ENCODE measurements around the gene SLC12A1. TPM values are rescaled to one million over a fixed set of nuclear protein-coding genes. Genes with fewer than 3 reads are reported as not detected.

Gene SLC12A1
- total RNA-seq, 2 experiments from 2014 or later = not detected

DNA sequence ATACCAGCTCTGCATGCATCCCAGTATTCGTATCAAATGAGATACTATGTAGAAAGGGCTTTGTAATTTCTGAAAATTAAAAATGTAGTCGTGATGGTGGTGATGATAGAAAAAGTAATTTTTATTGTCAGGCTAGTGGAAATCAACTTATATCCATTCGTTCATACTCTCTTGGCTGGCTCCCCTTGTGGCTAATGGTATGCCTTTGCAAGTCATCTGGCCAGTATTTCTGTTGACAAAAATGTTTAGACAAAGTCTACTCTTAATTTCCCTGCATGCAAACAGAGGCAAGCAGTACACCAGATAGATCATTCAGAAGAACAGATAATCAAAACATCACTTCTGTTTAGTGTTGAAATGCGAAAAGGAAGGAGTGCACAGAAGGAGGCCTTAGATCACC is 75.6 kb downstream of the SLC12A1 start:
- no peak for DNase-seq (ENCODE audit: low spot score)
- intact Hi-C loops (cut with micrococcal nuclease; ENCODE audit: unreplicated experiment) = loop anchor here (10.0 kb wide), 1 partner anchor 1087 kb away; no protein-coding TSS in a partner anchor
- no peak overlapping the region for H2AFZ ChIP-seq (ENCODE audit: low read length)
- TF ChIP-seq, protein P1, sequence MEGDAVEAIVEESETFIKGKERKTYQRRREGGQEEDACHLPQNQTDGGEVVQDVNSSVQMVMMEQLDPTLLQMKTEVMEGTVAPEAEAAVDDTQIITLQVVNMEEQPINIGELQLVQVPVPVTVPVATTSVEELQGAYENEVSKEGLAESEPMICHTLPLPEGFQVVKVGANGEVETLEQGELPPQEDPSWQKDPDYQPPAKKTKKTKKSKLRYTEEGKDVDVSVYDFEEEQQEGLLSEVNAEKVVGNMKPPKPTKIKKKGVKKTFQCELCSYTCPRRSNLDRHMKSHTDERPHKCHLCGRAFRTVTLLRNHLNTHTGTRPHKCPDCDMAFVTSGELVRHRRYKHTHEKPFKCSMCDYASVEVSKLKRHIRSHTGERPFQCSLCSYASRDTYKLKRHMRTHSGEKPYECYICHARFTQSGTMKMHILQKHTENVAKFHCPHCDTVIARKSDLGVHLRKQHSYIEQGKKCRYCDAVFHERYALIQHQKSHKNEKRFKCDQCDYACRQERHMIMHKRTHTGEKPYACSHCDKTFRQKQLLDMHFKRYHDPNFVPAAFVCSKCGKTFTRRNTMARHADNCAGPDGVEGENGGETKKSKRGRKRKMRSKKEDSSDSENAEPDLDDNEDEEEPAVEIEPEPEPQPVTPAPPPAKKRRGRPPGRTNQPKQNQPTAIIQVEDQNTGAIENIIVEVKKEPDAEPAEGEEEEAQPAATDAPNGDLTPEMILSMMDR (conservative IDR thresholded peaks at IDR 0.05; ENCODE audit: low read length) = no peak
- no peak for TF ChIP-seq EZH2phosphoT487 (IDR thresholded peaks at IDR 0.05; ENCODE audit: borderline replicate concordance, low read depth, low read length)
- H3K4me1 ChIP-seq (ENCODE audit: insufficient read depth, low read length, poor library complexity, severe bottlenecking) = peaks cover 4% of the 10 kb centered on the region
- POLR2A ChIA-PET = no interaction called here
- no TSS peak for BruUV-seq (replicated peaks)
- no peaks in the 10 kb centered on the region for H3K9me2 ChIP-seq (ENCODE audit: insufficient read depth, low read length)
- H3K4me3 ChIP-seq (ENCODE audit: low read depth, low read length, poor library complexity, severe bottlenecking) = no peak overlapping the region
- no peak overlapping the region for H3K4me2 ChIP-seq (ENCODE audit: low read length)
- H3K27ac ChIP-seq (ENCODE audit: low read depth, low read length, poor library complexity, severe bottlenecking) = no peak overlapping the region
- H3K79me2 ChIP-seq (ENCODE audit: insufficient read depth, low read depth, low read length) = no peaks in the 10 kb centered on the region
- no peaks in the 10 kb centered on the region for H3K9me3 ChIP-seq (ENCODE audit: low read length)
- H3K36me3 ChIP-seq (ENCODE audit: insufficient read depth, low read length) = no peaks in the 10 kb centered on the region
- H4K20me1 ChIP-seq (ENCODE audit: insufficient read depth, low read length) = no peaks in the 10 kb centered on the region
- CTCF ChIA-PET (ENCODE audit: unreplicated experiment) = no interaction called here

DNA sequence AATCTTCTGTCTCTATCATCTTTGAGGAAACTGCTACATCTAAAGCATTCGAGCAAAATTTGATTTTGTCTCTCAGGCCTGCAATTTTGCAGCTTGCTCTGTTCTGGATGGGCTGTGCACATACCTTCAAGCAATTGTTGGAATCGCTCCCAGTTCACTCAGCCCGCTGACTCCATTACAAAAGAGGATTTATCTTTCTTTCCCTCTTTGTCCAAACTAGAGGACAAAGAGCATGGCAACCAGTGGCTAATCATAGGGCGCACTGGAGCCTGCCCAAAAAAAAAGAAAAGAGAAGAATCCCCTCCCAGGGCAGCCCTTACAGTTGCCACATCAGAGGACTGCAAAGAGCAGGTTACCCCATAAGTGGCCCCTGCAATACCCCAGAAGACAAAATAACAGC is 76.1 kb downstream of the SLC12A1 start:
- no peak for TF ChIP-seq EZH2phosphoT487 (IDR thresholded peaks at IDR 0.05; ENCODE audit: borderline replicate concordance, low read depth, low read length)
- TF ChIP-seq, protein P1 (conservative IDR thresholded peaks at IDR 0.05; ENCODE audit: low read length) = no peak
- no peaks in the 10 kb centered on the region for H3K79me2 ChIP-seq (ENCODE audit: insufficient read depth, low read depth, low read length)
- intact Hi-C loops (cut with micrococcal nuclease; ENCODE audit: unreplicated experiment) = loop anchor here (10.0 kb wide), 1 partner anchor 1087 kb away; no protein-coding TSS in a partner anchor
- H4K20me1 ChIP-seq (ENCODE audit: insufficient read depth, low read length) = no peaks in the 10 kb centered on the region
- no peak overlapping the region for H3K4me3 ChIP-seq (ENCODE audit: low read depth, low read length, poor library complexity, severe bottlenecking)
- POLR2A ChIA-PET = no interaction called here
- DNase-seq (ENCODE audit: low spot score) = no peak
- no peaks in the 10 kb centered on the region for H3K9me2 ChIP-seq (ENCODE audit: insufficient read depth, low read length)
- H2AFZ ChIP-seq (ENCODE audit: low read length) = no peak overlapping the region
- no peak overlapping the region for H3K4me2 ChIP-seq (ENCODE audit: low read length)
- no peaks in the 10 kb centered on the region for H3K9me3 ChIP-seq (ENCODE audit: low read length)
- H3K36me3 ChIP-seq (ENCODE audit: insufficient read depth, low read length) = no peaks in the 10 kb centered on the region
- BruUV-seq (replicated peaks) = no TSS peak
- H3K4me1 ChIP-seq (ENCODE audit: insufficient read depth, low read length, poor library complexity, severe bottlenecking) = peaks cover 4% of the 10 kb centered on the region
- CTCF ChIA-PET (ENCODE audit: unreplicated experiment) = no interaction called here
- H3K27ac ChIP-seq (ENCODE audit: low read depth, low read length, poor library complexity, severe bottlenecking) = no peak overlapping the region

DNA sequence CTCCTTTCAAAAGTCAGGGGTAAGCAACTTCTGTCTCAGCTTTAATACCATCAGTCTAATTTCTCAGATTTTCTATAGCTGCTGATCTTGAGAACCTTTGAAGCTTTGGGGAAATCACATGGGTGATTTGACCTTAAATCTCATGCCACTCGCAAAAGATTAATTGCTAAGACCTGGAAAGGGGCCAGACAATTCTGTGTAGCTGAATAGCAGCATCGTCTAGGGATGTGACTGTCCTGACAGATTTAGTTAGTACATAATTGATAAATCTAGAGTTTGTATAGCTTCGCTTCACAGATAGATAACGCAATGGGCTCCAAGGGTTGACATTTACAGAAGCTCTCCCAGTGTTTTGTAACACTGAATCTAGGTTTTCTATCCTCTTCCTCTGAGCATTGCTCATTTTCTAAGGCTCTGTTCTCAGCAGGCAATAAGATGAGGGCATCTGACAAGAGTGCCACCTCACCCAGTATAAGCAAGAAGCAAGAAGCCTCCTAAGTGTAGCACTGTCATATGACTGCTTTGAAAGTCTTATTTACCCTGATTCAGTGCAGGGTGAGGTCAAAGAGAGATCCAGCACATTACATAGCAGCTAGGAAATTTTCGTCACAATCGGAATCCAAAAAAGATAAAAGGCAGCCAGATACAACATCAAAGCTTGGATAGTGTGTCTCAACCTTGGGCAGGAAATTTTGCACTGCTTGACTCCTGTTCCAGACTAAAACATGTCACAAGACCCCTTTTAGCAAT is 77.5 kb downstream of the SLC12A1 start:
- Histone ChIP-seq H3K79me2 (ENCODE audit: insufficient read depth, low read depth, low read length) (no peaks in the 10 kb centered on the region), H3K4me3 (ENCODE audit: low read depth, low read length, poor library complexity, severe bottlenecking) (no peak overlapping the region), H3K9me2 (ENCODE audit: insufficient read depth, low read length) (no peaks in the 10 kb centered on the region), H3K9me3 (ENCODE audit: low read length) (no peaks in the 10 kb centered on the region), H3K4me2 (ENCODE audit: low read length) (no peak overlapping the region), H3K36me3 (ENCODE audit: insufficient read depth, low read length) (no peaks in the 10 kb centered on the region), H3K27ac (ENCODE audit: low read depth, low read length, poor library complexity, severe bottlenecking) (no peak overlapping the region), H3K4me1 (ENCODE audit: insufficient read depth, low read length, poor library complexity, severe bottlenecking) (peaks cover 4% of the 10 kb centered on the region), H2AFZ (ENCODE audit: low read length) (no peak overlapping the region), H4K20me1 (ENCODE audit: insufficient read depth, low read length) (no peaks in the 10 kb centered on the region)
- intact Hi-C loops (cut with micrococcal nuclease; ENCODE audit: unreplicated experiment) = loop anchor here (10.0 kb wide), 1 partner anchor 1089 kb away; no protein-coding TSS in a partner anchor
- TF ChIP-seq EZH2phosphoT487 (IDR thresholded peaks at IDR 0.05; ENCODE audit: borderline replicate concordance, low read depth, low read length) = no peak
- TF ChIP-seq, protein P1 (conservative IDR thresholded peaks at IDR 0.05; ENCODE audit: low read length) = no peak
- POLR2A ChIA-PET = interaction anchor here (0.5 kb wide), 1 partner anchor 11 kb away, joined by 3 read pairs; no protein-coding TSS in a partner anchor
- CTCF ChIA-PET (ENCODE audit: unreplicated experiment) = no interaction called here
- no peak for DNase-seq (ENCODE audit: low spot score)
- no TSS peak for BruUV-seq (replicated peaks)

Measured in OCI-LY7 (cell line).